SU-DHL-6 (cell line): Measurements from ENCODE around the gene DPYSL5.

Experiments
- H2AFZ ChIP-seq: fragments of 200-600 bp; sonication (generic); 2 replicates; pipeline ENCODE4 v1.6.1; 2014; ENCODE audit warnings: low read depth, mild to moderate bottlenecking, moderate library complexity, mixed read lengths, antibody characterized with exemption, low read length; ENCODE audit not compliant: severe bottlenecking
- H3F3A ChIP-seq: fragments of 200-600 bp; shearing (Covaris generic); 2 replicates; pipeline ENCODE4 v1.6.0; 2016; ENCODE audit warnings: antibody characterized with exemption, mild to moderate bottlenecking; ENCODE audit not compliant: insufficient read depth
- H3K27ac ChIP-seq: fragments of 200-600 bp; sonication (generic); 2 replicates; pipeline ENCODE4 v1.5.1; 2016; ENCODE audit warnings: low read depth, mild to moderate bottlenecking, low read length, moderate library complexity, mixed read lengths
- H3K27me3 ChIP-seq: fragments of 200-600 bp; sonication (generic), shearing (Covaris generic); 2 replicates; pipeline ENCODE4 v1.6.0; 2014; ENCODE audit warnings: mild to moderate bottlenecking, low read length
- H3K36me3 ChIP-seq: fragments of 200-600 bp; sonication (generic); 2 replicates; pipeline ENCODE4 v1.6.1; 2014; ENCODE audit warnings: mild to moderate bottlenecking, low read length, mixed read lengths
- H3K4me2 ChIP-seq: fragments of 300-600, 200-600 bp; shearing (Covaris generic), sonication (generic); 2 replicates; pipeline ENCODE4 v1.6.0; 2014; ENCODE audit warnings: low read length, low read depth, mild to moderate bottlenecking; ENCODE audit not compliant: poor library complexity, severe bottlenecking
- H3K4me3 ChIP-seq: fragments of 200-600 bp; sonication (generic); 2 replicates; pipeline ENCODE4 v1.5.1; 2014; ENCODE audit warnings: antibody characterized with exemption, low read length, mild to moderate bottlenecking, mixed read lengths; ENCODE audit not compliant: insufficient read depth, poor library complexity, severe bottlenecking
- H3K79me2 ChIP-seq: fragments of 200-600 bp; sonication (generic); 2 replicates; pipeline ENCODE4 v1.6.1; 2014; ENCODE audit warnings: mild to moderate bottlenecking, low read length, moderate library complexity; ENCODE audit not compliant: insufficient read depth
- H3K9ac ChIP-seq: fragments of 200-600 bp; sonication (generic); 2 replicates; pipeline ENCODE4 v1.7.0; 2014; ENCODE audit warnings: mild to moderate bottlenecking, low read length
- H3K9me2 ChIP-seq: fragments of 200-600 bp; sonication (generic); replicated peaks from 2 replicates; pipeline ENCODE4 v1.6.1; 2014; ENCODE audit warnings: low read length; ENCODE audit not compliant: insufficient read depth
- H3K9me3 ChIP-seq: fragments of 200-600 bp; sonication (generic); 2 replicates; pipeline ENCODE4 v1.6.1; 2014; ENCODE audit warnings: low read length, mixed read lengths; ENCODE audit not compliant: insufficient read depth
- H4K20me1 ChIP-seq: fragments of 200-600 bp; sonication (generic); 2 replicates; pipeline ENCODE4 v1.6.1; 2014; ENCODE audit warnings: low read depth, mild to moderate bottlenecking, antibody characterized with exemption, low read length, moderate library complexity, mixed read lengths
- CTCF ChIP-seq: fragments of 200-600 bp; sonication (generic); IDR thresholded peaks from one replicate; pipeline ENCODE4 v1.5.1; 2017; ENCODE audit warnings: antibody characterized with exemption, mild to moderate bottlenecking, low read length, moderate library complexity; ENCODE audit not compliant: insufficient read depth, poor library complexity, severe bottlenecking
- EZH2phosphoT487 ChIP-seq: fragments of 200-600 bp; sonication (generic), shearing (Covaris generic); conservative IDR thresholded peaks from 2 replicates; pipeline ENCODE4 v1.6.1; 2018; ENCODE audit warnings: mild to moderate bottlenecking, antibody characterized with exemption, low read length, moderate library complexity, mixed read lengths

The DPYSL5 gene

DNA sequence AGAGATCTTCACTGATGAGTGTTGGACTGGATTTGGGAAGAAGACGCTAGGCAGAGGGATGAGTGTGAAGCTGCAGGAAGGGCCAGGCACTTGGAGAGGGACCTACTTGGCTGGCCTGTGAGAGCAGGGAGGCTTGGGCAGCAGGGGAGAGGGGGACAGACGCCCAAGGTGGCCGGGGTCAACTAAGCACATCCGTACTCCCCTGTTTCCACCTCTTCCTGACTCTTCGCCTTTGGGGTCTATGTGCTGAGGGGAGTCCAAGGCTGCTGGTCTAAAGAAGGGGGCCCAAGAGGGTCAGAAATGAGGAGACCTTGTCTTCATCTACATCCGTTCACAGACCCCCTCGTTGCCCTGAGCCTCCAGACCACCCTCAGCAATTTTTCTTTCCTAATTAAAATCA, 16.7 kb downstream of the DPYSL5 start:
- Histone ChIP-seq H4K20me1 (no peaks in the 10 kb centered on the region), H3K36me3 (no peaks in the 10 kb centered on the region), H3F3A (no peaks in the 10 kb centered on the region), H3K27me3 (no peaks in the 10 kb centered on the region), H3K4me2 (no peak overlapping the region), H3K9me3 (no peaks in the 10 kb centered on the region), H3K4me3 (no peak overlapping the region), H3K27ac (no peak overlapping the region), H3K9me2 (no peaks in the 10 kb centered on the region), H3K9ac (no peak overlapping the region), H3K79me2 (no peaks in the 10 kb centered on the region), H2AFZ (no peak overlapping the region)
- TF ChIP-seq EZH2phosphoT487 (no peak), CTCF (no peak)

DNA sequence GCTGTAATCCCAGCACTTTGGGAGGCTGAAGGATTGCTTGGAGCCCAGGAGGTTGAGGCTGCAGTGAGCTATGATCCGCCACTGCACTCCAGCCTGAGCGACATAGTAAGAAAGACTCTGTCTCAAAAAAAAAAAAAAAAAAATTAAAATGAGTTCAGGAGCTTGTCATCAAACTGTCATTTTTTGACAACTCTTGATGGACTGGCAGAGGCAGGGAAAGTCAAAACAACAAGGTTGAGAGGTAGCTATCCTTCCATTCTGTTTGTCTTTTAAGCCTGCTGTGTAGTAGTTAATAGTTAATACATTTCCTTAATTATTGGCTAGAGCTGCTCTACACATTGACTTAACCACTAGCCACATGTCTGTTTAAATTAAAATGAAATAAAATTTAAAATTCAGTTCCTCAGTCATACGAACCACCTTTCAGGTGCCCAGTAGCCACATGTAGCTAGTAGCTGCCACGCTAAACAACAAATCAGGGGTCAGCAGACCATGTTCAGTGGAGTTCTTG, 22.7 kb downstream of the DPYSL5 start:
- Histone ChIP-seq H3K9me2 (no peaks in the 10 kb centered on the region), H3K9me3 (no peaks in the 10 kb centered on the region), H3K4me3 (no peak overlapping the region), H3K79me2 (no peaks in the 10 kb centered on the region), H3K27ac (no peak overlapping the region), H3K36me3 (no peaks in the 10 kb centered on the region), H3F3A (no peaks in the 10 kb centered on the region), H3K9ac (no peak overlapping the region), H3K27me3 (no peaks in the 10 kb centered on the region), H3K4me2 (no peak overlapping the region), H4K20me1 (no peaks in the 10 kb centered on the region), H2AFZ (no peak overlapping the region)
- TF ChIP-seq EZH2phosphoT487 (no peak), CTCF (no peak)

DNA sequence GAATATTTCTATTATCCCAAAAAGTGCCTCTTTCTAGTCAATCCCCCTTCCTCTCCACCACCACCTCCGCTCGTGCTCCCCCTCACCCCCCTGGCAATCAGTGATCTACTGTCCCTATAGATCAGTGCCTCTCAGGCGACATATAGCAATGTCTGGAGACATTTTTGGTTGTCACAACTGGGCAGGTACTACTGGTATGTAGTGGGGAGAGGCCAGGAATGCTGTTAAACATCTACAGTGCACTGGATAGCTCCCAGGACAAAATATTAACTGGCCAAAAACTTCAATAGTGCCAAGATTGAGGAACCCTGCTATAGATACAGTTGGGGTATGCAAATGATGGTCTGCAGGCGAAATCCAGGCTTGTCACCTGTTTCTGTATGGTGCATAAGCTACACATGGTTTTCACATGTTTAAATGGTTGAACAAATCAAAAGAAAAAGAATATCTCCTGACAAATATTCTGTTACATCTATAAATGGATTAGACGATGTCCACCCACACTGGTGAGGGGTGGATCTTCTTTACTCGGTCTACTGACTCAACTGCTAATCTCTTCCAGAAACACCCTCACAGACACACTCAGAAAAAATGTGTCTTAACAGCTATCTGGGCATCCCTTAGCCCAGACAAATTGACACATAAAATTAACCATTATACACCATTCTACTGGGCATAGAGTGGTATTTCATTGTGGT, 25.5 kb downstream of the DPYSL5 start:
- Histone ChIP-seq H3K27ac (no peak overlapping the region), H4K20me1 (no peaks in the 10 kb centered on the region), H3K36me3 (no peaks in the 10 kb centered on the region), H3K4me3 (no peak overlapping the region), H3K9me3 (no peaks in the 10 kb centered on the region), H3F3A (no peaks in the 10 kb centered on the region), H3K27me3 (no peaks in the 10 kb centered on the region), H3K79me2 (no peaks in the 10 kb centered on the region), H3K4me2 (no peak overlapping the region), H3K9me2 (no peaks in the 10 kb centered on the region), H3K9ac (no peak overlapping the region), H2AFZ (no peak overlapping the region)
- TF ChIP-seq EZH2phosphoT487 (no peak), CTCF (no peak)
